Activated CD8-positive, alpha-beta memory T cell treated with anti-CD3 and anti-CD28 coated beads, Interleukin-2, amount 50 U/mL, for 24 hours (primary cell): Measurements from ENCODE around the gene FXYD7.
"Not testable (repeated sequence)": the region's sequence is repeated elsewhere in the genome, so short reads cannot be mapped to it uniquely, and the experiment has no call there.

ENCODE experiments used
- DNase-seq: peaks from one replicate; pipeline ENCODE4 v3.0.0-alpha.2; 2020; ENCODE audit errors: extremely low read depth

FXYD7 gene

GRCh38 chr19:35144600-35145436, 1.8 kb downstream of the FXYD7 start:
- DNase-seq = no peak

GRCh38 chr19:35146746-35147459, 3.8 kb downstream of the FXYD7 start:
- no peak for DNase-seq

GRCh38 chr19:35149463-35149862, 6.4 kb downstream of the FXYD7 start:
- no peak for DNase-seq

- no peak for DNase-seq
Observed at GRCh38 chr19:35150445-35150844, 7.4 kb downstream of the FXYD7 start.

- no peak for DNase-seq
Observed at GRCh38 chr19:35151273-35152065, 8.4 kb downstream of the FXYD7 start.

GRCh38 chr19:35153129-35153522, 10.1 kb downstream of the FXYD7 start:
- not testable (repeated sequence) for DNase-seq

- DNase-seq = no peak
Observed at GRCh38 chr19:35153701-35154524, 10.9 kb downstream of the FXYD7 start.

- peak; percentile 71 for DNase-seq
Observed at GRCh38 chr19:35154525-35155406, 11.7 kb downstream of the FXYD7 start, which contains the start of gene FXYD5. TSS of gene FXYD5 (plus strand) at chr19:35154735. CDS start at chr19:35155551, 816 bp downstream.

- no peak for DNase-seq
Observed at GRCh38 chr19:35155441-35155840, 12.4 kb downstream of the FXYD7 start.

GRCh38 chr19:35155981-35156672, 13.1 kb downstream of the FXYD7 start:
- no peak for DNase-seq

GRCh38 chr19:35156673-35157014, 13.6 kb downstream of the FXYD7 start:
- DNase-seq = no peak

GRCh38 chr19:35157431-35157830, 14.4 kb downstream of the FXYD7 start:
- DNase-seq = no peak

GRCh38 chr19:35159606-35160005, 16.6 kb downstream of the FXYD7 start:
- no peak for DNase-seq

- no peak for DNase-seq
Observed at GRCh38 chr19:35160629-35161433, 17.8 kb downstream of the FXYD7 start.

- no peak for DNase-seq
Observed at GRCh38 chr19:35161434-35161743, 18.3 kb downstream of the FXYD7 start.

GRCh38 chr19:35162471-35163326, 19.6 kb downstream of the FXYD7 start:
- no peak for DNase-seq

GRCh38 chr19:35164418-35164817, 21.4 kb downstream of the FXYD7 start:
- no peak for DNase-seq
